Astrocyte (in vitro differentiated cells and primary cell): ENCODE results near the gene LFNG. TPM values are rescaled to one million over a fixed set of nuclear protein-coding genes. Genes with fewer than 3 reads are reported as not detected.

ENCODE experiments used
- DNase-seq: peaks from one replicate; pipeline ENCODE4 v3.0.0-alpha.2; 2010; ENCODE audit warnings: low read depth
- FAIRE-seq: peaks from 2 replicates; lab custom pipeline; 2011; peaks lifted over from hg19 to GRCh38; lab: Jason Lieb, UNC
- H2AFZ ChIP-seq: 2 replicates; pipeline ENCODE4 v1.6.0; 2012; ENCODE audit warnings: low read depth, low read length, inconsistent platforms
- H3K27ac ChIP-seq: 2 replicates; pipeline ENCODE4 v1.5.1; 2011; ENCODE audit warnings: low read depth, low read length, inconsistent platforms
- H3K27me3 ChIP-seq: 2 replicates; pipeline ENCODE4 v1.6.0; 2011; ENCODE audit warnings: low read length, inconsistent platforms; ENCODE audit not compliant: insufficient read depth
- H3K36me3 ChIP-seq: 2 replicates; pipeline ENCODE4 v1.5.1; 2011; ENCODE audit warnings: low read length, inconsistent platforms; ENCODE audit not compliant: insufficient read depth
- H3K4me1 ChIP-seq: 2 replicates; pipeline ENCODE4 v1.5.1; 2011; ENCODE audit warnings: low read length, inconsistent platforms; ENCODE audit not compliant: insufficient read depth
- H3K4me2 ChIP-seq: 2 replicates; pipeline ENCODE4 v1.6.0; 2012; ENCODE audit warnings: low read length, inconsistent platforms
- H3K4me3 ChIP-seq: 2 replicates; pipeline ENCODE4 v1.5.1; 2011; ENCODE audit warnings: low read depth, mild to moderate bottlenecking, low read length, inconsistent platforms; ENCODE audit not compliant: insufficient read depth
- H3K79me2 ChIP-seq: 2 replicates; pipeline ENCODE4 v1.6.0; 2012; ENCODE audit warnings: mild to moderate bottlenecking, low read length, inconsistent platforms; ENCODE audit not compliant: insufficient read depth
- H3K9ac ChIP-seq: 2 replicates; pipeline ENCODE4 v1.6.0; 2012; ENCODE audit warnings: mild to moderate bottlenecking, low read length, inconsistent platforms
- H3K9me3 ChIP-seq: 2 replicates; pipeline ENCODE4 v1.5.1; 2012; ENCODE audit warnings: low read depth, mild to moderate bottlenecking, low read length, inconsistent platforms; ENCODE audit not compliant: insufficient read depth
- H4K20me1 ChIP-seq: 2 replicates; pipeline ENCODE4 v1.6.0; 2012; ENCODE audit warnings: low read length, inconsistent platforms; ENCODE audit not compliant: insufficient read depth
- H3K27ac Mint-ChIP-seq: one replicate; pipeline ENCODE4 v1.8.0; 2021; ENCODE audit warnings: mild to moderate bottlenecking, mixed read lengths; ENCODE audit not compliant: unreplicated experiment
- H3K27me3 Mint-ChIP-seq: one replicate; pipeline ENCODE4 v1.8.0; 2021; ENCODE audit warnings: low read depth, mixed read lengths; ENCODE audit not compliant: unreplicated experiment
- H3K36me3 Mint-ChIP-seq: one replicate; pipeline ENCODE4 v1.8.0; 2021; ENCODE audit warnings: low read depth, mixed read lengths; ENCODE audit not compliant: unreplicated experiment
- H3K4me1 Mint-ChIP-seq: one replicate; pipeline ENCODE4 v1.8.0; 2021; ENCODE audit warnings: low read depth, mixed read lengths; ENCODE audit not compliant: unreplicated experiment
- H3K4me3 Mint-ChIP-seq: one replicate; pipeline ENCODE4 v1.8.0; 2021; ENCODE audit warnings: mild to moderate bottlenecking, moderate library complexity, mixed read lengths; ENCODE audit not compliant: unreplicated experiment
- H3K9me3 Mint-ChIP-seq: one replicate; pipeline ENCODE4 v1.8.0; 2021; ENCODE audit warnings: mild to moderate bottlenecking, mixed read lengths; ENCODE audit not compliant: unreplicated experiment
- EZH2 ChIP-seq: IDR thresholded peaks from 2 replicates; pipeline ENCODE4 v1.6.1; 2012; ENCODE audit warnings: mild to moderate bottlenecking, low read length, inconsistent platforms; ENCODE audit not compliant: insufficient read depth
- total RNA-seq: library from RNA; stranded (reverse); gene quantifications from 2 replicates; pipeline ENCODE4 v1.2.1, GENCODE V29; 2021
- TF ChIP-seq, protein P1 (sequence below): IDR thresholded peaks from 2 replicates; pipeline ENCODE4 v1.5.1; 2011; ENCODE audit warnings: low read depth, mild to moderate bottlenecking, inconsistent platforms, low read length, moderate library complexity; ENCODE audit not compliant: insufficient read depth

LFNG gene
- total RNA-seq, 1 donor from 2014 or later = 58.6 TPM

DNA sequence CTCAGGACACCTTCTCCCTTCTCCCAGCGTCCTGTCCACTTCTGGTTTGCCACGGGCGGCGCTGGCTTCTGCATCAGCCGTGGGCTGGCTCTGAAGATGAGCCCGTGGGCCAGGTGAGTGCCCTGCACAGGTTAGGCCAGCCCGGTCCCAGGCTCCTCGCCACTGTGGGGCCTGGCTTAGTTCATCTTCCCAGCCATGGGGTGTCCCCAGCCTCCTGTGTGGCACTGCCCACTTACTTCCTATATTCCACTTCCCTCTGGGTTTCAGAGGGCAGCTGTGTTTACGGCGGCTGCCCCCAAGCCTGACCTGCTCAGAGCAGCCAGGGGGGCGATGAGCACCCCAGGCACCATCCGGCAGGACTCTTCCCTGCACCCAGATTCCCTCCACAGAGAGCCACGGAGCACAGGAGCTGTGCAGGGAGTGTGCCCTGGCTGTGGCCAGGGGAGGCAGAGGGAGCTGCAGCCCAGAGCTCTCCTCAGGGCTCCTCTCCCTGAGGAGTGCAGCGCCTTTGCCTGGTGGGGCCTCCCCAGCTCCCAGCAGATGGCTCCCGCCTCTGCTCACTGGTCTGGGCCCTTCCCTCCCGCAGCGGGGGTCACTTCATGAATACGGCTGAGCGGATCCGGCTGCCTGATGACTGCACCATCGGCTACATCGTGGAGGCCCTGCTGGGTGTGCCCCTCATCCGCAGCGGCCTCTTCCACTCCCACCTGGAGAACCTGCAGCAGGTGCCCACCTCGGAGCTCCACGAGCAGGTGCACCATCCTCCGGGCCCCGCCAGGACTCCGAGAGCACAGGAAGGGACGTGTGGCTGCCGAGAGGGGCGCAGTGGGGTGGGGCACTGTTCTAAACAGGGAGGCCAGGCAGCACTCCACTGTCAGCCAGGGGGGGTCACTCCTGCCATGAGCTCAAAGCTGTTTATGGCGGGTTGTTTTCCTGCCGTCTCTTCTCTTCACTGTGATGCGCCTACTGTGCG, 6.4 kb downstream of the LFNG start:
- Histone ChIP-seq H3K27ac (no peak overlapping the region), H3K79me2 (peaks cover 35% of the 10 kb centered on the region), H4K20me1 (peaks cover 50% of the 10 kb centered on the region), H2AFZ (no peak overlapping the region), H3K4me1 (peaks cover 78% of the 10 kb centered on the region), H3K4me3 (no peak overlapping the region), H3K36me3 (peaks cover 4% of the 10 kb centered on the region), H3K27me3 (no peaks in the 10 kb centered on the region), H3K9ac (no peak overlapping the region), H3K9me3 (no peaks in the 10 kb centered on the region), H3K4me2 (no peak overlapping the region)
- Mint-ChIP-seq H3K4me1 (peaks cover 25% of the 10 kb centered on the region), H3K36me3 (peaks cover 4% of the 10 kb centered on the region), H3K9me3 (no peaks in the 10 kb centered on the region), H3K4me3 (peak overlapping the region; percentile 54), H3K27ac (no peak overlapping the region), H3K27me3 (no peaks in the 10 kb centered on the region)
- no peak for DNase-seq
- FAIRE-seq = no peak
- TF ChIP-seq, protein P1, sequence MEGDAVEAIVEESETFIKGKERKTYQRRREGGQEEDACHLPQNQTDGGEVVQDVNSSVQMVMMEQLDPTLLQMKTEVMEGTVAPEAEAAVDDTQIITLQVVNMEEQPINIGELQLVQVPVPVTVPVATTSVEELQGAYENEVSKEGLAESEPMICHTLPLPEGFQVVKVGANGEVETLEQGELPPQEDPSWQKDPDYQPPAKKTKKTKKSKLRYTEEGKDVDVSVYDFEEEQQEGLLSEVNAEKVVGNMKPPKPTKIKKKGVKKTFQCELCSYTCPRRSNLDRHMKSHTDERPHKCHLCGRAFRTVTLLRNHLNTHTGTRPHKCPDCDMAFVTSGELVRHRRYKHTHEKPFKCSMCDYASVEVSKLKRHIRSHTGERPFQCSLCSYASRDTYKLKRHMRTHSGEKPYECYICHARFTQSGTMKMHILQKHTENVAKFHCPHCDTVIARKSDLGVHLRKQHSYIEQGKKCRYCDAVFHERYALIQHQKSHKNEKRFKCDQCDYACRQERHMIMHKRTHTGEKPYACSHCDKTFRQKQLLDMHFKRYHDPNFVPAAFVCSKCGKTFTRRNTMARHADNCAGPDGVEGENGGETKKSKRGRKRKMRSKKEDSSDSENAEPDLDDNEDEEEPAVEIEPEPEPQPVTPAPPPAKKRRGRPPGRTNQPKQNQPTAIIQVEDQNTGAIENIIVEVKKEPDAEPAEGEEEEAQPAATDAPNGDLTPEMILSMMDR = no peak
- TF ChIP-seq EZH2 = no peak

DNA sequence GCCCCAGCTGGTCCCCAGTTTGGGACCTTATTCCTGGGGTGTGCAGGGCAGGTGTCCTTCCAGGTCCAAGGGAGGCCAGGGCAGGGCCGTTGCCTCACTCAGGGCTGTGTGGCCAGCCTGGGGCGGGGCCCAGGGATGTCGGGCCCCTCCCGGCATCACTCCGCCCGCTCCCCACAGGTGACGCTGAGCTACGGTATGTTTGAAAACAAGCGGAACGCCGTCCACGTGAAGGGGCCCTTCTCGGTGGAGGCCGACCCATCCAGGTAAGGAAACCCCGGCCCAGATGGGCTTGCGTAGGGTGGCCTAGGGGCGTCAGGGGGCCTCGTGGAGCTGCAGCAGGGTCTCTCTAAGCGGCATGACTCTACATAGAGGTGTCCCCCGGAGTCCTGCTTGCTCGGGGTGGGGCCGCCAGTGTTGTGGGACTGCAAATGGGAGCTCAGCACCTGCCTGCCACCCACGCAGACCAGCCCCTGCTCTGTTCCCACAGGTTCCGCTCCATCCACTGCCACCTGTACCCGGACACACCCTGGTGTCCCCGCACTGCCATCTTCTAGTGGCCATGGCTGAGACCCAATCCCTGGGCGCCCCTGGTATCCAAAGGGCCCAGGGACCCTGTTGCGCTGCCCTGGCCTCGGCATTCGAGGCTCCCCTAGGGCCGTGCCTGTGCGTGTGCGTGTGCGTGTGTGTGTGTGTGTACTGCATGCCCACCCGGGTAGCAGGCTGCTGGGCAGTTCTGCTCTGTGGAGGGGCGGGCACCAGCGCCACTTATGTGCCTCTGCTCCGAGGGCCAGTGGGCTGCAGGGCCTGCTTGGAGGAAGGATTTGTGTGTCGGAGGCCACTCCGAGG, 7.3 kb downstream of the LFNG start:
- no peak for FAIRE-seq
- no peaks in the 10 kb centered on the region for H3K9me3 Mint-ChIP-seq
- H3K4me1 Mint-ChIP-seq = peaks cover 24% of the 10 kb centered on the region
- H3K27me3 Mint-ChIP-seq = no peaks in the 10 kb centered on the region
- no peak overlapping the region for H2AFZ ChIP-seq
- peaks cover 42% of the 10 kb centered on the region for H4K20me1 ChIP-seq
- H3K27me3 ChIP-seq = no peaks in the 10 kb centered on the region
- no peak for DNase-seq
- no peak overlapping the region for H3K4me3 ChIP-seq
- H3K36me3 Mint-ChIP-seq = peaks cover 4% of the 10 kb centered on the region
- H3K36me3 ChIP-seq = peaks cover 4% of the 10 kb centered on the region
- no peak for TF ChIP-seq EZH2
- peaks cover 26% of the 10 kb centered on the region for H3K79me2 ChIP-seq
- H3K4me2 ChIP-seq = peak overlapping the region; percentile 18
- no peak overlapping the region for H3K9ac ChIP-seq
- peaks cover 72% of the 10 kb centered on the region for H3K4me1 ChIP-seq
- H3K27ac Mint-ChIP-seq = no peak overlapping the region
- no peak overlapping the region for H3K4me3 Mint-ChIP-seq
- H3K9me3 ChIP-seq = no peaks in the 10 kb centered on the region
- H3K27ac ChIP-seq = no peak overlapping the region
